ENCODE measurements around the gene BCAR3.

Gene BCAR3

DNA sequence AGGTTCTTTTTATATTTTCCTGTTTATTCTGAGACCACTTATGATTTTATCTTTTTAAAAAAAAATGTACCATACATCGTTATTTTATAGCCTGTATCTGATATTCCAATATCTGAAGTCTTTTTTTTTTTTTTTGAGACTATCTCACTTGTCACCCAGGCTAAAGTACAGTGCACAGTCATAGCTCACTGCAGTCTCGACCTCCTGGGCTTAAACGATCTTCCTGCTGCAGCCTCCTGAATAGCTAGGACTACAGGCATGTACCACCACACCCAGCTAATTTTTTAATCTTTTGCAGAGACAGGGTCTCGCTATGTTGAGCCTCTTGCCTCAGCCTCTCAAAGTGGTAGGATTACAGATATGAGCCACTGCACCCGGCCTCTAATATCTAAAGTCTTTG lies 25.1 kb downstream of the BCAR3 start:
- Histone ChIP-seq H4K20me1 (ENCODE audit: low read depth, low read length) (no peaks in the 10 kb centered on the region), H3K9me3 (ENCODE audit: insufficient read depth, low read length) (no peaks in the 10 kb centered on the region), H2AFZ (ENCODE audit: low read depth, low read length, severe bottlenecking) (no peak overlapping the region), H3K9me2 (replicated peaks; ENCODE audit: insufficient read depth, low read length) (no peaks in the 10 kb centered on the region), H3K27ac (ENCODE audit: low read depth, low read length) (no peak overlapping the region), H3K9ac (ENCODE audit: low read length) (no peak overlapping the region), H3F3A (ENCODE audit: insufficient read depth) (no peaks in the 10 kb centered on the region), H3K27me3 (ENCODE audit: low read length) (no peaks in the 10 kb centered on the region; the same call in 1 of the 2 replicates), H3K4me3 (ENCODE audit: insufficient read depth, low read length, poor library complexity, severe bottlenecking) (no peak overlapping the region), H3K79me2 (ENCODE audit: insufficient read depth, low read length) (no peaks in the 10 kb centered on the region), H3K36me3 (ENCODE audit: low read length) (no peaks in the 10 kb centered on the region), H3K4me2 (ENCODE audit: low read depth, low read length, poor library complexity, severe bottlenecking) (no peak overlapping the region)
- TF ChIP-seq EZH2phosphoT487 (conservative IDR thresholded peaks at IDR 0.05; ENCODE audit: low read length) = no peak
- TF ChIP-seq, protein P1, sequence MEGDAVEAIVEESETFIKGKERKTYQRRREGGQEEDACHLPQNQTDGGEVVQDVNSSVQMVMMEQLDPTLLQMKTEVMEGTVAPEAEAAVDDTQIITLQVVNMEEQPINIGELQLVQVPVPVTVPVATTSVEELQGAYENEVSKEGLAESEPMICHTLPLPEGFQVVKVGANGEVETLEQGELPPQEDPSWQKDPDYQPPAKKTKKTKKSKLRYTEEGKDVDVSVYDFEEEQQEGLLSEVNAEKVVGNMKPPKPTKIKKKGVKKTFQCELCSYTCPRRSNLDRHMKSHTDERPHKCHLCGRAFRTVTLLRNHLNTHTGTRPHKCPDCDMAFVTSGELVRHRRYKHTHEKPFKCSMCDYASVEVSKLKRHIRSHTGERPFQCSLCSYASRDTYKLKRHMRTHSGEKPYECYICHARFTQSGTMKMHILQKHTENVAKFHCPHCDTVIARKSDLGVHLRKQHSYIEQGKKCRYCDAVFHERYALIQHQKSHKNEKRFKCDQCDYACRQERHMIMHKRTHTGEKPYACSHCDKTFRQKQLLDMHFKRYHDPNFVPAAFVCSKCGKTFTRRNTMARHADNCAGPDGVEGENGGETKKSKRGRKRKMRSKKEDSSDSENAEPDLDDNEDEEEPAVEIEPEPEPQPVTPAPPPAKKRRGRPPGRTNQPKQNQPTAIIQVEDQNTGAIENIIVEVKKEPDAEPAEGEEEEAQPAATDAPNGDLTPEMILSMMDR (IDR thresholded peaks at IDR 0.05; ENCODE audit: insufficient read depth, low read length, poor library complexity, severe bottlenecking) = no peak

DNA sequence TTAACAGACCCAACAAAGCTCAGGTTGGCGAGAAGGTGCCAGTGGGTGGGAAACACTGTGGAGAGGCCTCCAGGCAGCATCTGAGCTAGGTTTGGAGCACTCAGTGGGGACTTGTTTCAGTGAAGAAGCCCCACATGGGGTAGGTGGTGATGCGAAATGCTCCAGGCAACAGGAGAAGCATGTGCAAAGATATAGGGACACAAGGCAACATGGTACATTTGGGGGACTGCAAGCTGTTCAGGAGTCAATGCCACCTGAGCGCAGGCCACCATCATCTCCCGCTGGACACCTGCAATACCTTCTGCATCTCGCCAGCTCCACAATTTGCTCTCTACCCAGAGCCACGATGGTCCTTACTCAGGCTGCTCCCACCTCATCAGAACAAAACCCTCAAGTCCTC lies 28.0 kb downstream of the BCAR3 start:
- no peaks in the 10 kb centered on the region for H3K9me3 ChIP-seq (ENCODE audit: insufficient read depth, low read length)
- H3K27ac ChIP-seq (ENCODE audit: low read depth, low read length) = no peak overlapping the region
- no peak overlapping the region for H3K4me3 ChIP-seq (ENCODE audit: insufficient read depth, low read length, poor library complexity, severe bottlenecking)
- H3K27me3 ChIP-seq (ENCODE audit: low read length) = no peaks in the 10 kb centered on the region; the same call in 1 of the 2 replicates
- H3K9ac ChIP-seq (ENCODE audit: low read length) = no peak overlapping the region
- no peak overlapping the region for H3K4me2 ChIP-seq (ENCODE audit: low read depth, low read length, poor library complexity, severe bottlenecking)
- no peak overlapping the region for H2AFZ ChIP-seq (ENCODE audit: low read depth, low read length, severe bottlenecking)
- TF ChIP-seq, protein P1 (IDR thresholded peaks at IDR 0.05; ENCODE audit: insufficient read depth, low read length, poor library complexity, severe bottlenecking) = no peak
- TF ChIP-seq EZH2phosphoT487 (conservative IDR thresholded peaks at IDR 0.05; ENCODE audit: low read length) = no peak
- no peaks in the 10 kb centered on the region for H3F3A ChIP-seq (ENCODE audit: insufficient read depth)
- no peaks in the 10 kb centered on the region for H4K20me1 ChIP-seq (ENCODE audit: low read depth, low read length)
- no peaks in the 10 kb centered on the region for H3K9me2 ChIP-seq (replicated peaks; ENCODE audit: insufficient read depth, low read length)
- no peaks in the 10 kb centered on the region for H3K36me3 ChIP-seq (ENCODE audit: low read length)
- no peaks in the 10 kb centered on the region for H3K79me2 ChIP-seq (ENCODE audit: insufficient read depth, low read length)

DNA sequence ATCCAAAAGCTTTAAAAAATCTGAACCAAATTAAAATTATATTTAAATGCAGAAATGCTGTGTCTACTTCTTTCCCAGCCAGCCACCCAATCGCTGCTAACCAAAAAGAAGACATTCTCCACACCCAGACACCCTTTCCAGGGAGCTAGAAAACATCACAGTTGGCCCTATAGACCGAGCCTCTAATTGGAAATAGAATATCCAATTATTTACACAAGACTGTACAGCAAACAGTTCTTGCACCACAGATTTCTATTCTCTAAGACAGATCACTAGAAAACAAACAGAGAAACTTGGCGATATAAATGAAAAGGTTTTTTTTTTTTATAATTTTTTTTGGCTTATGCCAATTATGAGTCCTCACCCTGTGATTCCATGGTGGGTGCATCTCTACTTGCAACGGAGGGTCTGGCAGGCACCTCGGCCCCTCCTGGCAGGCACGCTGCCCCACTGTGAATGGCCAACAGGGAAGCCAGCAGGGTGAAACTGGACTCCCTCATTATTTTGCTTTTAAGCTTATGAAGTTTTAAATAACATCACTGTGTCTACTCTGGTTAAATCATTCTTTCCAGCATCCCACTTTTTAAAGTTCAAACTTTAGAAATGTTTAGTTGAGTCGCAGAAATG lies 29.2 kb downstream of the BCAR3 start:
- Histone ChIP-seq H3K4me2 (ENCODE audit: low read depth, low read length, poor library complexity, severe bottlenecking) (no peak overlapping the region), H3K9ac (ENCODE audit: low read length) (no peak overlapping the region), H2AFZ (ENCODE audit: low read depth, low read length, severe bottlenecking) (no peak overlapping the region), H3K27me3 (ENCODE audit: low read length) (no peaks in the 10 kb centered on the region; the same call in 1 of the 2 replicates), H3F3A (ENCODE audit: insufficient read depth) (no peaks in the 10 kb centered on the region), H3K36me3 (ENCODE audit: low read length) (no peaks in the 10 kb centered on the region), H3K9me2 (replicated peaks; ENCODE audit: insufficient read depth, low read length) (no peaks in the 10 kb centered on the region), H4K20me1 (ENCODE audit: low read depth, low read length) (no peaks in the 10 kb centered on the region), H3K4me3 (ENCODE audit: insufficient read depth, low read length, poor library complexity, severe bottlenecking) (no peak overlapping the region), H3K27ac (ENCODE audit: low read depth, low read length) (no peak overlapping the region), H3K79me2 (ENCODE audit: insufficient read depth, low read length) (no peaks in the 10 kb centered on the region), H3K9me3 (ENCODE audit: insufficient read depth, low read length) (no peaks in the 10 kb centered on the region)
- TF ChIP-seq EZH2phosphoT487 (conservative IDR thresholded peaks at IDR 0.05; ENCODE audit: low read length) = no peak
- TF ChIP-seq, protein P1 (IDR thresholded peaks at IDR 0.05; ENCODE audit: insufficient read depth, low read length, poor library complexity, severe bottlenecking) = no peak

Data from SU-DHL-6 (cell line).